Posterior vena cava (tissue), 2 donors: ENCODE results near the gene SEMA3G. TPM values are rescaled to one million over a fixed set of nuclear protein-coding genes. Genes with fewer than 3 reads are reported as not detected.

Source experiments
- DNase-seq: peaks from one replicate; pipeline ENCODE4 v3.0.0-alpha.2; 2020; ENCODE audit warnings: low spot score
- intact Hi-C, 2 donors: fragments of 100-400 bp; cut with DNase I; formaldehyde crosslinking; loops; one replicate each; pipeline versions ENCODE4 v1.14.1 to v1.14.2; 2022 to 2023
- total RNA-seq, 2 donors: library from RNA; stranded (reverse); fragmentation: NEBNext Ultra II Directional; extraction: Animal tissue kit (Norgen Biotek cat#: 25700); gene quantifications; one replicate each; pipeline ENCODE4 v1.2.1, GENCODE V29; 2021
- donor health status: DM: yes; HTN: yes; CAD: no.
- donor health status: DM: yes; HTN: yes; CAD: no.

Gene SEMA3G
- total RNA-seq, 2 donors from 2014 or later, result 12.4 to 17.7 TPM

DNA sequence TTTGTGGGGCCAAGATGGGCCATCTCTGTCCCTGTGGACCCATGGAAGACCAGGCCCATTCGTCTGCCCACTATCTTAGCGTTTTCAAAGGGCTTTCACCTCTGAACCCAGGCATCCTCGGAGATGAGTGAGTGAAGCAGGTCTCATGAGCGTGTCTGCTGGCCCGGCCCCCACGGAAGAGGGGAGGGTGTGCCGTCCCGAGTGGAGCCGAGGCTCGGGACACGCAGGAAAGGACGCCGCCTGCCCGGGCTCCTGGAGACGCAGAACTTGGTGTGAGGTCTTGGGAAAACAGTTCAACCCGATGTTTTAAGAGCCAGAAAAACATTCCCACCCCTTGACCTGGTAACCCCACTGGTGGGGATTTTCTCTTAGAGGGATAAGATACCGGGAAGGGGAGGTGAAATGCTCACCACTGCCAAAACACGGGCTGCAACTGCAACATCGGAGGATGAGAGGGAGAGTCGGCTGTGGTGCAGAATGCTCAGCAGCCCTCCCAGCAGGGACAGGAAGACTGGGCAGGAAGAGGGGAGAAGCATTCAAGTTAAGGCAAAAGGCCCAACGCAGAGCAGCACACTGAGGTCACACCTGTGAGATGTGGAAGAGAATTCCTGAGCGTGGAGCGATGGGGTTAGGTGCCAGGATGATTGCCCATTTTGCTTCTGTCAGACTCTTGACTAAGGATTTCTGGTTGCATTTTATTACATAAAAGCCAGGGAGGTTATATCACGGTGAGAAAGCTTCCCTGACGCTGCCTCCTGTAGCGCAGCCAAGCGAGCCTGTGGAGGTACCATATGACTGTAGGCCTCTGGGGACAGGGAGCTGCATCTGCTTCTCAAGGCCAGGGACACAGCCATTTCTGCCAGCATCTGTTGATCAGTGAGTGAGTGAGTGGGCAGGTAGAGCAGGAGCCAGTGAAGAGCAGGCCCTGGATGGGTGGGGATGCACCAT is 36.1 kb upstream of the SEMA3G start:
- intact Hi-C loops, result no loop called here
- no peak for DNase-seq

DNA sequence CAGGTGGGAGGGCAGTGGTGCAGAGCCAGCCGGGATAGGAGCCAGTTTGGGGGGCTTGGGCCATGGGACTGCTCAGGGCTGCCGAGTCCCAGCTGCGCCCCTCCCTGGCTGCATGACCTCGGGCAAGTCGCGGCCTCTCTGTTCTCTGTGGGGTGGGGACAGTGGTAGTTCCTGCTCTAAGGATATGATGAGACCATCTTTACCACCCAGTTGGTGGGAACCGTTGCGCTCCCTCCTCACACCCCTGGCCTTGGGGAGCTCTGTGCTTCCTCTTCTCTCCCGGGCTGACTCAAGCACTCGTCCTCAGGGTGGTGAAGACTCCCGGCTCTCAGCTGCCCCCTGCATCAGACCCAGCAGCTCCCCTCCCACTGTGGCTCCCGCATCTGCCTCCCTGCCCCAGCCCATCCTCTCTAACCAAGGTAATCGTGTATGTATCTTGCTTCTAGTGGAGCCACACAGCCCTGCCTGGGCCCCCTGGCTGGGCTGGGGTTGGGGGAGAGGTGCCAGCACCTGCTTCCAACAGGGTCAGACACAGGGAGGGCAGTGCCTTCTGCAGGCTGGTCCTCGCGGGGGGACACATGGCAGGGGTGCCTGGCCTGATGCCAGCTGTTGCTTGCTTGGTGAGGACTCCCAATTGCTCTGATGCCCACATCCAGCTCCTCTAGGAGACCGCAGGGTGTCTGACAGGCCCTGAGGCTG is 35.1 kb upstream of the SEMA3G start:
- intact Hi-C loops, result no loop called here
- DNase-seq, result peak; percentile 78

DNA sequence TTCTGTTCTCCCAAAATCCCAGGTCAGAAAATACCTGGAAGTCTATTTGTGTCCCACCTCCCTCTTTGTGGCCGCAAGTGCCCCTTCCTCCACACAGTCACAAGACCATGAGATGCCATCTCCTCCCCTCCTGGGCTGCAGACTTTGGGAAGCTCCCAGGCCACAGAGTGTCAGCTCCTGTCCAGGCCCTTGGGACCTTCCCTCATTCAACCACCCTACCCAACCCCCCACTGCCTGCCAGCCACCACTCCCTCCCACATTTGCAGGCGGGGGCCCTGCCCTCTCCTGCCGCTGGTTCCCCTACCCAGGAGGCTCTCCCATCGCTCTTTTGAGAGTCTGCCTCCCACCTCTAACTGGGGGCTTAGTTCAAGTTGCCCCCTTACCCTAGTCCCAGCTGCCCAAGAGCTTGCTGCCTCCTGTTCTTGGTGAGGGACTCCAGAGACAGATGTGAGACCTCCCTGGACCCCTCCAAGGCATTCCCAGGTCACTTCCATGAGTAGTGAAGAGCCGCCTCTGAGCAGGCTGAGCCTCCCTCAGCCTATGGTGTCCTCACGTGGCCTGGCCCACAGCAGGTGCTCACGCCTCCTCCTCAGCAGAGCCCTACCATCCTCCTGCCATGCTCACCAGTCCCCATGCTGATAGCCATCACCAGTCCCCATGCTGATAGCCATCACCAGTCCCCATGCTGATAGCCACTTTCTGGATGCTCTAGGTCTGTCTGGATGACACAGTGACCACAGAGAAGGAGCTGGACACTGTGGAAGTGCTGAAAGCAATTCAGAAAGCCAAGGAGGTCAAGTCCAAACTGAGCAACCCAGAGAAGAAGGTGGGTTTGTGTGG is 34.4 kb upstream of the SEMA3G start:
- intact Hi-C loops, result no loop called here
- DNase-seq, result no peak

DNA sequence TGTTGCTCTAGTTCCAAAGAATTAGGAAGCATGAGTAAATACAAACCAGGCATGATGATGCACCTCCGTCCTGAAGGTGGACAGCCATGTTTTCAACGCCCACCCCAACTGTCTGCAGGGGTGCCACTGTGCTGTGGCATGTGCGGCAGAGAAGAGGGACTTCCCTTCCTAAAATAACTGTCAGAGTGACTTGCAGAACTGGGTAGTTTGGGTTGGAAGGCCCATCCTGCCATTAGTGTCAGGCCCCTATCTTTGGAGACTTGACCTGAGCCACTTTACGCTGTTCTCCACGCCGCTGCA is 32.8 kb upstream of the SEMA3G start:
- intact Hi-C loops, result no loop called here
- DNase-seq, result no peak

DNA sequence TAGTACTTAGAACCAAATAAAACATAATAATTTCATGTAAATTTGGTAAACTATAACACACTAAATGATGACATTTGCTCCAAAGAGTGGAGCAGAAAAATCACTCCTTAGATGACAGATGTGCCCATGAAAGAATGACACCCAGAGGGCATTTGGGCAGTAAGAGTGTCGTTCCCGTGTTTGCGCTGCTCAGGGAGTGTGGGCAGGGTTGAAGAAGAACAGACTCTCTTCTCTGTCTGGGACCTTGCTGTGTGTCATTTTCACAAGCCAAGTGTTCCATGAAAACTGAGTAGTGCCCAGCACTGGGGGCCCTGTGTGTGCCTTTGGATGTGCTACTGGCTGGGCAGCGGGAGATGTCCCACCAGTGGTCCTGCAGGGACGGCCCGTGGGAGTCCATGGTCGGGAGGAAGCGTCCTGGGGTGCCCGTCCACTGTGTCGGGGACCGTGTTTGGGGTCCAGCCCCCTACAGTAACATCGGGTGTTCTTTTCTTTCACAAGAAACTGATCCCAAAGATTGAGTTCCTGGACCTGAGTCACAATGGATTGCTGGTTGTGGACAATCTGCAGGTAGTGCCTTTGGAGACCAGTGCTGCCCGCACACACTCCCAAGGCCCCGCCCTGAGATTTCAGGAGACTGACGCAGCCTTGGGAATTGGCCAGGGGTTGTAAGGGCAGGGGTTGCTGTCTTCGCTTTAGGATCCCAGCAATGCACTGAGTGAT is 32.3 kb upstream of the SEMA3G start:
- no peak for DNase-seq
- intact Hi-C loops, result no loop called here

DNA sequence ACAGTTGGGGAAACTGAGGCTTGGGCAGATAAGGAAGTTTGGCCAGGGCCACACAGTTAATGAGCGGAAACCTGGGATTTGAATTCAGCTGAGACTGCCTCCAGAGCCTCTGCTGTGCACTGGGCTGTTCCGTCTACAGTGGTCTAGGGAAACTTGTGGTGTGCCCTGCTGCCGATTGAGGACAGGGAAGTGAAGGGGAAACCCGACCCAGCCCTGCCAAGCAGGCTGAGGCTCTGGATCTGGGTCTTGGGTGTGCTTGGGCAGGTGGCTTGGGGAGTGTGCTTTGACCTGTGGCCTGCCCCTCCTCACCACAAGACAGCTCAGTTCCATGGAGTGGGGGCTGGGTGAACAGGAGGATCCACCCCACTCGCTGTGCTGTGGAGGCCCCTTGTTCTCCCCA is 28.1 kb upstream of the SEMA3G start:
- intact Hi-C loops, result no loop called here
- no peak for DNase-seq

DNA sequence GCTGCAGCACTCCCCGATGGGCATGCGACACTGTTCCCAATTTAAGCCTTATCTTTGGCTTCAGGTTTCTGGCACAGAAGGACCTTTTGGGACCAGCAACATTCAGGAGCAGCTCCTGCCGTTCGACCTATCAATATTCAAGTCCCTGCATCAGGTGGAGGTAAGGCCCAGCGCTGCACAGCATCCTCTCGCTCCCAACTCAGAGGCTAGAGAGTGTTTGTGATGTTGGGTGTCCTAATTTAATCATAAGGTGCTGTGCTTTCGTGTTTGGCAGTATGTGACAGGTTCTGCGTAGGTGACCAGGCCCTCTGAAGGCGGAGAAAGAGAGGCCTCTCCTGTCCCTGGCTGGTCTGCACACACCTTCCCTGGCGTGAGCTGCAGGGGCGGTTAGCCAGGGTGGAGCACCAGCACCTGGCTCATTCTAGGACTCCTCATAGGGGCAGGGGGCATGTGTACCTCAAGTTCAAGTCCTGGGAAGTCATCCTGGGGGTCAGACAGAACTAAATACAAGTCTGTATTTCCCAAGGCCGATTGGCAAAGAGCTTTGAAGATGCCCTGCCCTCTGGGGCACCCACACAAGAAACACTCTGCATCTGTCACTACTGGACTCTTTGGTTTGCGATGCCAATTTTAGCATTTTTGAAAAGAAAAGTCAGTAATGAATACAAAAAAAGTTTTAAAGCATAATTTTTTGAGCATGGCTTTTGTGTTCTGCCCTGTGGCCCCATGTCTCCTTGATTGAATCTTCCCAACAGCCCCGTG is 27.5 kb upstream of the SEMA3G start:
- intact Hi-C loops, result no loop called here
- DNase-seq, result no peak

DNA sequence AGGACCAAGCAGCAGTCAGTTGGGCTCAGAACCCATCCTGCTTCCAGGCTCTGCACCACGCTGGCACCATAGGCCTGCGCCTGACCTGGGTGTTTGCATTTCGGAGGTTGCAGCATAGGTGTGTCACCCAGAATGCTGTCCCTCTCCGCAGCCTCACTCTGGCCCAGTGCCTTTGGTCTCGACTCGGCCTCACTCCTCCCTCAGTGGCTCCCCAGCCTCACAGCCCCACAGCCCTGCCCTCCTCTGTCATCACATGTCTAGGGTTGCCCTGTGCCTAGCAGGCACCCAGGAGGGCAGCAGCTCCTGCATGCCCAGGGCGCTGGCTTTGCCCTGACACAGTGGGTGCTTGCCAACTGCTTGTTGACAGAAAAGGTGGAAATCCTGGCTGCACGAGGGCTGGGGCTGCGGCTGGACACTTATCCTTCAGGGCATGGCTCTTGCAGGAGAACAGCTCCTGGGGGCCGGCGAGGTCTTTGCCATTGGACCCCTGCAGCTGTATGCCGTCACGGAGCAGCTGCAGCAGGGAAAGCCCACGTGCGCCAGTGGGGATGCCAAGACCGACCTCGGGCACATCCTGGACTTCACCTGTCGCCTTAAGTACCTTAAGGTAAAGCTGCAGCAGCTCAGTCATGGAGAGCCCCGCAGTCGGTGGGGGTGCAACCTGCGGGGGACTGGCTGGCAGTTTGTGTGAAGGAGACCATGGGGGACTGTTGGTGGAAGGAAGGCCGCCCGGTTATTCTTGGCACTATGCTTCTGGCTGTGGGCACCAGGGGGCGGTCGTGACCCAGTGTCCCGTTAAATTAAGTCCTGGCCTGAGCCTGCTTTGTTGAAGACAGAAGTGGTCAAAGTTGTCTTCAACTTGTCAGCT is 26.7 kb upstream of the SEMA3G start:
- intact Hi-C loops, result no loop called here
- peak; percentile 92 for DNase-seq

DNA sequence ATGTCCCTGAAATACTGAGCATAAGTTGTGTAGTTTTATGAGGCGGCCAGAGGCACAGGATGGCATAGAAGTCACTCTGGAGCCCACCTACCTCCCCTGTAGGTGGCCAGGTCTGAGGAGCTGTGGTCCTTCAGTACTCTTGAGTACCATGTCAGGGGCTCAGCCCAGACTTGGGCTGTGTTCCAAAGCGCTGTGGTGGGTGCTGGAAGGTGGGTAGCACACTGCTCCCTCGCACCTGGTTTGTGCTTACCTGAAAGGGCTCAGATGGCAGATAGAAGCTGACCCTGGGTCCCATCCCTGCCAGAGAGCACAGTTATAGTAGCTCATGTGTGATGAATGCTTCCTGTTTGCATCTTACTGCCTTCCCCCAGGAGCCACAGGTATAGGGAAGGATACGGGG is 26.0 kb upstream of the SEMA3G start:
- DNase-seq, result no peak
- intact Hi-C loops, result no loop called here

DNA sequence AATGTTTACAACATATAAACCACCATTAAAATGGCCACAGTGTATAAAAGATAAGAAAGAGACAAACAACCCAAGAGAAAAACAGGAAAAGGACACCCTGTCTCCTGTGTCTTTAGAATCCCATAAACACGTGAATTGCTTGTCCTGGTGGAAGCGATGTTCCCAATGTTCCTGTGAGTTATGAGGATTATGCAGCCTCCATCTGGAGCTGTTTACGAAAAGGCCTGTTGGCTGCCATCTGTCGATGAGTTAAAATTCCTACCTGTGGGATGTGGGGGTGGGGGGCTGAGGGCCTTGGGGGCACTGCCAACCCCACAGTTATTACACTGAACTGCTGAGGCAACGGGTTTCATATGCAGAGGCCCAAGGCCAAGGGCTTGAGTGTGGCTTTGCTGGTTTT is 24.1 kb upstream of the SEMA3G start:
- intact Hi-C loops, result no loop called here
- no peak for DNase-seq

DNA sequence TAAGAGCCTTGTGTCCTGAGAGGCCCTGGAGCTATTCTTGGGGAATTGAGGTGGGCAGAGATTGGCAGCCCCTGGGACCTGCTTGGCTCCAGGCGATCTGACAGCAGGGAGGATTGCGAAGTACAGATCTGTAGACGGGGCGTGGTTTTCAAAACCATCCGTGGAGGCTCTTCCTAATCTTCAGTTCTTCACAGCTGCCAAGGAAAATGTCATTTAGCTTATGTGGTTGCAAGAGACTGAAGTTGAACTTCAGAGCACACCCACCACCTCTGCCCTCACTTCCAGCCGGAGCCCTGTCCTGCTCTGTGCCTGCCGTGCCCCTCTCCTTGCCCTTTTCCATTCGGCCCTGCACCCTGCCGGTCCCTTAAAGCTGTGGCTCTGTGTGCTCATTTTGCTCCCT is 23.4 kb upstream of the SEMA3G start:
- no peak for DNase-seq
- intact Hi-C loops, result no loop called here

DNA sequence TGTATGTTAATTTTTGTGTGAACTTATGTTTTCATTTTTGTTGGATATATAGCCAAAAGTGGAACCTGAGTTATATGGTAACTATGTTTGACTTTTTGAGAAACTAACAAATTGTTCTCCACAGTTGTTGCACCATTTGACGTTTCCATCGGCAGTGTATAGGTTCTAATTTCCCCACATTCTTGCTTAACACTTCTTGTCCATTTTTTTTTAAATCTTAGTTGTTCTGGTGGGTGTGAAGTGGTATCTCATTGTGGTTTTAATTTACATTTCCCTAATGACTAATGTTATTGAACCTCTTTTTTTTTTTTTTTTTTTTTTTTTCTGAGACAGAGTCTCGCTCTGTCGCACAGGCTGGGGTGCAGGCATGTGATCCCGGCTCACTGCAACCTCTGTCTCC is 18.5 kb upstream of the SEMA3G start:
- DNase-seq, result no peak
- intact Hi-C loops, result no loop called here

DNA sequence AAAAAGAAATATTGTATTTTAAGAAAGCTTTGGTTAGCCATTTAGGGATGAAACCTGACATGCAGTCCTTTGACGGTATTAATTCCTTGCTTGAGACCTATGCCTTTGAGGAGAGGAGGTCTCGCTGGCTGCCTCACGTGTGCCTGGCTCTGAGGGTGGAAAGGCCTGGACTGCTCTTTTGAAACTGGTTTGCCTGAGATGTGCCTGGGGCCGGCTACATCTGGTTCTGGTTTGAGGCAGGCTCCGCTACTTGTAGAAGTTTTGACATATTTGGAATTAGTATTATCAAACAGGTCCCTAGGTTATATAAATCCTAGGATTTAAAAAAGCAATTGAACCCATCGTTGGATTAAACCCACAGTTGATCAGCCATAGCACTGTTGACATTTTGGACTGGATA is 17.0 kb upstream of the SEMA3G start:
- intact Hi-C loops, result no loop called here

DNA sequence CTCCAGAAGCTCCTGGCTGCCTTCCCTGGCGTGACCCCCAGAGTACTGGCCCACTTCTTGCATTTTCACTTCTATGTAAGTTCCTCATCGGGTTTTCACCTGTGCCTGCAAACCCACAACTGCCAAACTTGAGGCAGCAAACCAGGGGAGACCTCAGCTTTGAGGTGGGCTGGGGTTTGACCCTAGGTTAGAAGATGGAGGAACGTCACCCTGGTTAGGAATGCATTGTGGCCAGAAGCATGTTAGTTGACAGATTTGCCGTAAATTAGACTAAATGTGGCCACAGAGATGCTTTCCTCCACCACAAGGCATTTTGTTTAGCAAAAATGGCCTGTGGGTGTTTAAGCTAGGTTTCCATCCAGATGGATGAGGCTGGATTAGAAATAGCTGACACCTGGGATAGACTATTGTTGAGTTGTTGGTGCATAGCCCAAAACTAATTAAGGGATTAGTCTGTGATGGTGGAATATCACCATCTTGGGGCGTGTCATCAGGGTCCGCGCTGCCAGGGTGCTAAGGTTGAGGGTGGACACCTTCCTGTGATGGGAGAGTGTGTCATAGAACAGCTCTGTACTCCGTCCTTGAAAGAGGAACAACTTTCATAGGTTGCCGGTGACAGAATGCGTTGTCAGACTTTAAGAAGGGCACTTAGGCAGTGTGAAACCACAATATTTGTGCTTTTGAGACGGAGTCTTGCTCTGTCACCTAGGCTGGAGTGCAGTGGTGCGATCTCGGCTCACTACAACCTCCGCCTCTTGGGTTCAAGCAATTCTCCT is 14.1 kb upstream of the SEMA3G start:
- intact Hi-C loops, result no loop called here
- no peak for DNase-seq

More for the DNA sequence above, 17.0 kb upstream of the SEMA3G start:
- no peak for DNase-seq

DNA sequence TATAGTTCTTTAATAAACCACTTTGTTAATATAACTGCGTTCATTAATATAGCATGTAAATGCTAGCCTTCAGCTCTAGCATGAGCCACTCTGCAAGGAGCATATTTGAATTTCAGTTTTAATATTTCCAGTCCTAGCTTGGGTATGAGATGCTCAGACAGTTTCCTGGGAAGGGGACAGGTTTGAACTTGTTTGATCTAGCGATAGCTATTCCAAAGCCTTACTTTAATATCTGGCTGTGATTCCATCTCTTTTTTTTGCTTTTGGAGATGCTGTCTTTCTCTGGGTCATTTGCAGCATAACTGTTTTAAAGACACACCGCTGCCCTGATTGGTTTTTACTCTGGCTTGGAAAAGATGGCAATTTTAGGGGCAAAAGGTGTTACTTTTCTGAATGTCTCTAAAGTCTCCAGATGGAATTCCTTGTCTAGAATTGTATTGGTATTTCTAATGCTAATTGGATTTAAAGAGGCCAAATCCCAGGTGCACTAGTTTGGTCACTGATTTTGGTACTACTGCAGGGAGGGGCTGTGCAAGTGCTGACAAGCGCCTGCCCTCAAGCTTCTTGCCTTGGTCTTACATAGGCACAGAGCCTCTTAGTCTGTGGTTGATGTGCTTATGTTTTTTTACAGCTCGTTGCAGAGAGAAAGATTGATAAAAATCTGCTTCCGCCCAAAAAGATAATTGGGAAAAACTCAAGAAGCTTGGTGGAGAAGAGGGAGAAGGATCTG is 13.3 kb upstream of the SEMA3G start:
- intact Hi-C loops, result no loop called here

DNA sequence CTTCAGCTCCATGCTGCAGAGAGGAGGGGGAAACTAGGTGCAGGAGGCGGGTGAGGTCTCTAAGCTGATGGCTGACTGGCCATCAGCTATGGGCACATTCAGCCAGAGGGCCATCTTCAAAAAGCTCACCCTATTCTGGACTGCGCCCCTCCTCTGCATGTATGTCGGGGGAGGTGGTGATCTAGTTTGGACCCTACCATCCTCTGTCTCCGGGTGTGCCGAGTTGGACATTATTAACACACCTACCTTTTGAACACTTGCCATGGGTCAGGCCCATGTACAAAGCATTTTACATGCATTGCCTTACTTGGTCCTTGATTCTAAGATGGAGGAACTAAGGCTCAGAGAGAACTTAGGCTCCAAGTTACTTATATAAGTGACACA is 11.9 kb upstream of the SEMA3G start:
- intact Hi-C loops, result no loop called here
- no peak for DNase-seq

More for the DNA sequence above, 13.3 kb upstream of the SEMA3G start:
- no peak for DNase-seq
